ENCODE results near the gene TMEM50B. TPM values are rescaled to one million over a fixed set of nuclear protein-coding genes. Genes with fewer than 3 reads are reported as not detected.
"Not testable (repeated sequence)": the region's sequence is repeated elsewhere in the genome, so short reads cannot be mapped to it uniquely, and the experiment has no call there.

The TMEM50B gene
- total RNA-seq, 1 experiment from 2014 or later: 20.7 TPM

DNA sequence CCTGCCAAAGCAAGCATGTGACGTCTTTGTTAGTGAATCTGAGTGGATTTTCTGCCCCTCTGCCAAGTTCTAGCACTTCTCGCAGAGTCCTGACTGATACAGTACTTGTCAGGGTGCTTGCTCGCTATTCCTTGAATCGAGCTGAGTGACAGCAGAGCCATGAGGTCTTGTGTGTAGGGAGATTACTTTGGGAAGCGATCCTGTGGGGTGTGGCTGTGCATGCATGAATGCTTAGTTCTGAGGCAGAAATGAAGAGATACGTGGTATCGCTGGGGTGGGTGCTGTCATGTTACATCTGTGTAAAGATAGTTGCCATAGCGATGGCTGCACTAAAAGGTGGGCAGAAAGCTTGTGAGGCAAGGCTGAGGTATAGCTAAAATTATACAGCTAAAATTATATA lies 31.1 kb upstream of the TMEM50B start:
- DNase-seq (ENCODE audit: unreplicated experiment): no peak
- ChIA-PET CTCF (no interaction called here), POLR2A (interaction anchor here (0.6 kb wide), 1 partner anchor 10 kb away, joined by 3 read pairs; no protein-coding TSS in a partner anchor)
- Mint-ChIP-seq H3K4me1 (ENCODE audit: insufficient read depth, unreplicated experiment) (peaks cover 6% of the 10 kb centered on the region), H3K9me3 (ENCODE audit: unreplicated experiment) (no peaks in the 10 kb centered on the region), H3K27me3 (ENCODE audit: insufficient read depth, unreplicated experiment) (no peaks in the 10 kb centered on the region), H3K36me3 (ENCODE audit: insufficient read depth, unreplicated experiment) (peaks cover 99% of the 10 kb centered on the region), H3K27ac (ENCODE audit: low read depth, unreplicated experiment) (no peak overlapping the region), H3K4me3 (ENCODE audit: unreplicated experiment) (no peak overlapping the region)
- intact Hi-C loops (cut with micrococcal nuclease): no loop called here
- TF ChIP-seq, protein P1, sequence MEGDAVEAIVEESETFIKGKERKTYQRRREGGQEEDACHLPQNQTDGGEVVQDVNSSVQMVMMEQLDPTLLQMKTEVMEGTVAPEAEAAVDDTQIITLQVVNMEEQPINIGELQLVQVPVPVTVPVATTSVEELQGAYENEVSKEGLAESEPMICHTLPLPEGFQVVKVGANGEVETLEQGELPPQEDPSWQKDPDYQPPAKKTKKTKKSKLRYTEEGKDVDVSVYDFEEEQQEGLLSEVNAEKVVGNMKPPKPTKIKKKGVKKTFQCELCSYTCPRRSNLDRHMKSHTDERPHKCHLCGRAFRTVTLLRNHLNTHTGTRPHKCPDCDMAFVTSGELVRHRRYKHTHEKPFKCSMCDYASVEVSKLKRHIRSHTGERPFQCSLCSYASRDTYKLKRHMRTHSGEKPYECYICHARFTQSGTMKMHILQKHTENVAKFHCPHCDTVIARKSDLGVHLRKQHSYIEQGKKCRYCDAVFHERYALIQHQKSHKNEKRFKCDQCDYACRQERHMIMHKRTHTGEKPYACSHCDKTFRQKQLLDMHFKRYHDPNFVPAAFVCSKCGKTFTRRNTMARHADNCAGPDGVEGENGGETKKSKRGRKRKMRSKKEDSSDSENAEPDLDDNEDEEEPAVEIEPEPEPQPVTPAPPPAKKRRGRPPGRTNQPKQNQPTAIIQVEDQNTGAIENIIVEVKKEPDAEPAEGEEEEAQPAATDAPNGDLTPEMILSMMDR (IDR thresholded peaks at IDR 0.05; ENCODE audit: unreplicated experiment): no peak
- no TSS peak for BruUV-seq (replicated peaks)

DNA sequence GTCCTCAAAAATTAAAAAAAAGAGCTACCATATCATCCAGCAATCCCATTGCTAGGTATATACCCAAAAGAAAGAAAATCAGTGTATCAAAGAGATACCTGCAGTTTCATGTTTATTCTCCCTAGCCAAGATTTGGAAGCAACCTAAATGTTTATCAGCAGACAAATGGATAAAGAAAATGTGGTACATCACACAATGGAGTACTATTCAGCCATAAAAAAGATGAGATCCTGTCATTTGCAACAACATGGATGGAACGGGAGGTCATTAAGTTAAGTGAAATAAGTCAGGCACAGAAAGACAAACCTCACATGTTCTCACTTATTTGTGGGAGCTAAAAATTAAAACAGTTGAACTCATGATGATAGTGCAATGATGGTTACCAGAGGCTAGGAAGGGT lies 27.2 kb upstream of the TMEM50B start:
- BruUV-seq (replicated peaks); H3K4me1 Mint-ChIP-seq (ENCODE audit: insufficient read depth, unreplicated experiment); intact Hi-C loops (cut with micrococcal nuclease); H3K9me3 Mint-ChIP-seq (ENCODE audit: unreplicated experiment); H3K4me3 Mint-ChIP-seq (ENCODE audit: unreplicated experiment); H3K27ac Mint-ChIP-seq (ENCODE audit: low read depth, unreplicated experiment); H3K27me3 Mint-ChIP-seq (ENCODE audit: insufficient read depth, unreplicated experiment); DNase-seq (ENCODE audit: unreplicated experiment): not testable (repeated sequence)
- H3K36me3 Mint-ChIP-seq (ENCODE audit: insufficient read depth, unreplicated experiment): peaks cover 95% of the 10 kb centered on the region
- ChIA-PET CTCF (interaction anchor here (0.6 kb wide), 1 partner anchor 147 kb away, joined by 5 read pairs; no protein-coding TSS in a partner anchor), POLR2A (interaction anchor here (1.6 kb wide), 1 partner anchor 8 kb away, joined by 5 read pairs; no protein-coding TSS in a partner anchor)

DNA sequence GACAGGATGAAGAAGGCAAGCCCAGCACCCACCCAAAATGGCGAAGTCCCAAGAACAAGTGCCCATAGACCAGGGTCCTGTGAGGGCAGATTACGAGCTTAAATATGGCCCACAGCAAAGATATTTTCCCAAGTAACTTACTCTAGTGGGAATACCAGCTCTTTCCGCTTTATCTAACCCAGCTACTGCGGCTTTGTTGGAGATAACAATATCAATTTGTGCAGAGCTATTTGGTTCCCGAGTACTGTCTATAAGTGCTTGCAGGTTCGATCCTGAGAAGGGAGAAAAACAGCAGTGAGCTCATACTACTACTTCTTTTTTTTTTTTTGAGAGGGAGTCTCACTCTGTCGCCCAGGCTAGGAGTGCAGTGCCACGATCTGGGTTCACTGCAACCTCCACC lies 26.1 kb upstream of the TMEM50B start:
- BruUV-seq (replicated peaks): no TSS peak
- ChIA-PET CTCF (interaction anchor here (0.6 kb wide), 2 partner anchors 110 to 1431 kb away, joined by 3 read pairs; no protein-coding TSS in a partner anchor), POLR2A (interaction anchor here (1.6 kb wide), 1 partner anchor 9 kb away, joined by 5 read pairs; no protein-coding TSS in a partner anchor)
- Mint-ChIP-seq H3K4me3 (ENCODE audit: unreplicated experiment) (no peak overlapping the region), H3K9me3 (ENCODE audit: unreplicated experiment) (no peaks in the 10 kb centered on the region), H3K27ac (ENCODE audit: low read depth, unreplicated experiment) (no peak overlapping the region), H3K4me1 (ENCODE audit: insufficient read depth, unreplicated experiment) (no peaks in the 10 kb centered on the region), H3K36me3 (ENCODE audit: insufficient read depth, unreplicated experiment) (peaks cover 83% of the 10 kb centered on the region), H3K27me3 (ENCODE audit: insufficient read depth, unreplicated experiment) (no peaks in the 10 kb centered on the region)
- TF ChIP-seq, protein P1 (IDR thresholded peaks at IDR 0.05; ENCODE audit: unreplicated experiment): no peak
- intact Hi-C loops (cut with micrococcal nuclease): no loop called here
- DNase-seq (ENCODE audit: unreplicated experiment): no peak

DNA sequence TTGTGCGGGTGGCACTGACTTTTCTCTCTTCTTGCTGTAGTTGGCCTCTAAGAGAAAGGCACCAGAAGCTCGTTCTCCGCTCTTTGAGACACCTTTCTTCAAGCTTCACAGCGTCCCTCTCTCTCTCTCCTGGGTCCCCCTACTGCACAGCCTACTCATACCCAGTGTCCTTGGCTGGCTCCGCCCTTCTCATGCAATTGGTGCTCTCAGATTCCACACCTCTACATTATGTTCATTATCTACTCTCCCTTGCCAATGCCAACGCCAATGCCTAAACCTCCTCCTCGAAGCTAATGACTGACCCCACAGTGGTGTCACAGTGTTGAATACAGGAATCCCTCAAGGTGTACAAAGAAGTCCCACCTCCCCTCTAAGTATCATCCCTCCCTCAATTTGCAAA lies 16.6 kb upstream of the TMEM50B start:
- no peaks in the 10 kb centered on the region for H3K9me3 Mint-ChIP-seq (ENCODE audit: unreplicated experiment)
- CTCF ChIA-PET: no interaction called here
- no TSS peak for BruUV-seq (replicated peaks)
- no peaks in the 10 kb centered on the region for H3K36me3 Mint-ChIP-seq (ENCODE audit: insufficient read depth, unreplicated experiment)
- H3K27me3 Mint-ChIP-seq (ENCODE audit: insufficient read depth, unreplicated experiment): no peaks in the 10 kb centered on the region
- peak; percentile 4 for DNase-seq (ENCODE audit: unreplicated experiment)
- POLR2A ChIA-PET: no interaction called here
- H3K4me3 Mint-ChIP-seq (ENCODE audit: unreplicated experiment): no peak overlapping the region
- TF ChIP-seq, protein P1 (IDR thresholded peaks at IDR 0.05; ENCODE audit: unreplicated experiment): no peak
- H3K27ac Mint-ChIP-seq (ENCODE audit: low read depth, unreplicated experiment): no peak overlapping the region
- intact Hi-C loops (cut with micrococcal nuclease): no loop called here
- H3K4me1 Mint-ChIP-seq (ENCODE audit: insufficient read depth, unreplicated experiment): peaks cover 6% of the 10 kb centered on the region

DNA sequence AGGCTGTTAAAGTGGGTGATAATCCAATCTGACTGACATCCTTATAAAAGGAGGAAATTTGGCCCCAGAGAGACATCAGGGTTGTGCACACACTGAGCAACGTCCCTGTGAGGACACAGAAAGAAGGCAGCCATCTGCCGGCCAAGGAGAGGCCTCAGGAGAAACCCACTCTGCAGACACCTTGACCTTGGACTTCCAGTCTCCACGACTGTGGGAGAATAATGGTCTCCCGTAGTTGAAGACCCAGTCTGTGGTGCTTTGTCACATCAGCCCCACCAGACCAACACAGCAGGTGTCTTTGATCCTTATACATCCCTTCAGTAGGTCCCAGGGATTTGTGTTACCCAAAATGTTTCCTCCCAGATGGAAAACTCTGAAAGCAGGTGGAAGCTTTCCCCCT lies 16.0 kb upstream of the TMEM50B start:
- POLR2A ChIA-PET: interaction anchor here (1.0 kb wide), 1 partner anchor 16 kb away, joined by 3 read pairs; the partner anchor contains the start of gene TMEM50B
- Mint-ChIP-seq H3K4me3 (ENCODE audit: unreplicated experiment) (no peak overlapping the region), H3K9me3 (ENCODE audit: unreplicated experiment) (no peaks in the 10 kb centered on the region), H3K27ac (ENCODE audit: low read depth, unreplicated experiment) (no peak overlapping the region), H3K36me3 (ENCODE audit: insufficient read depth, unreplicated experiment) (no peaks in the 10 kb centered on the region), H3K4me1 (ENCODE audit: insufficient read depth, unreplicated experiment) (peaks cover 7% of the 10 kb centered on the region), H3K27me3 (ENCODE audit: insufficient read depth, unreplicated experiment) (no peaks in the 10 kb centered on the region)
- TF ChIP-seq, protein P1 (IDR thresholded peaks at IDR 0.05; ENCODE audit: unreplicated experiment): no peak
- DNase-seq (ENCODE audit: unreplicated experiment): no peak
- CTCF ChIA-PET: no interaction called here
- BruUV-seq (replicated peaks): no TSS peak
- intact Hi-C loops (cut with micrococcal nuclease): no loop called here
